ENCODE results near the gene MAP1S. TPM values are rescaled to one million over a fixed set of nuclear protein-coding genes. Genes with fewer than 3 reads are reported as not detected.
A peak's percentile ranks its signal among the peaks of the same experiment; 100 is the strongest.

Gene MAP1S
- polyA plus RNA-seq, 1 of the 3 experiments (the other 2 are of a cell fraction): 18.4 TPM

- TF ChIP-seq USF1 (IDR thresholded peaks at IDR 0.05; ENCODE audit: borderline replicate concordance, low read depth): no peak
- no peak for TF ChIP-seq RCOR1 (IDR thresholded peaks at IDR 0.05; ENCODE audit: low read length)
- TF ChIP-seq TCF12 (IDR thresholded peaks at IDR 0.05): no peak
- TF ChIP-seq CTCF (IDR thresholded peaks at IDR 0.05): no peak
- no peak for TF ChIP-seq CHD2 (IDR thresholded peaks at IDR 0.05; ENCODE audit: low read length, partially characterized antibody)
- no peak for TF ChIP-seq POLR2AphosphoS5 (IDR thresholded peaks at IDR 0.05; ENCODE audit: low read depth, low read length)
- no peak for TF ChIP-seq IRF3 (IDR thresholded peaks at IDR 0.05; ENCODE audit: low read depth, low read length)
These were observed 13.8 kb downstream of the MAP1S start (continued) for GRCh38 chr19:17733127-17733526.

- no peak overlapping the region for H3K9ac ChIP-seq
- H3K9me2 ChIP-seq: no peaks in the 10 kb centered on the region
- H3F3A ChIP-seq (replicated peaks; ENCODE audit: insufficient read depth): peaks cover 19% of the 10 kb centered on the region
- no peaks in the 10 kb centered on the region for H3K9me3 ChIP-seq
- no peak overlapping the region for H2AFZ ChIP-seq (ENCODE audit: low read depth)
- ChIA-PET CTCF (interaction anchor here (1.4 kb wide), 1 partner anchor 9 kb away, joined by 6 read pairs; no protein-coding TSS in a partner anchor), POLR2A (no interaction called here)
- H3K27ac ChIP-seq (ENCODE audit: low read depth in 2 of 2, low read length in 1 of 2): no peak overlapping the region
- H3K4me2 ChIP-seq: no peak overlapping the region
- H3K36me3 ChIP-seq (replicated peaks in 1 of 2; ENCODE audit: control insufficient read depth in 1 of 2, insufficient read depth in 2 of 2, low read length in 1 of 2): peaks cover 16 to 32% of the 10 kb centered on the region in 2 experiments
- peaks cover 33% of the 10 kb centered on the region for H4K20me1 ChIP-seq (ENCODE audit: insufficient read depth)
- H3K79me2 ChIP-seq (ENCODE audit: insufficient read depth): peaks cover 35% of the 10 kb centered on the region
- no peak for TF ChIP-seq FOXJ3 (CRISPR knock-in tag; IDR thresholded peaks at IDR 0.05)
- TF ChIP-seq TCF12 (IDR thresholded peaks at IDR 0.05): no peak
- no peak for TF ChIP-seq TEAD4 (IDR thresholded peaks at IDR 0.05; ENCODE audit: borderline replicate concordance, insufficient read depth)
- TF ChIP-seq USF2 (IDR thresholded peaks at IDR 0.05; ENCODE audit: borderline replicate concordance, low read depth, low read length): no peak
- TF ChIP-seq RXRA (IDR thresholded peaks at IDR 0.05; ENCODE audit: borderline replicate concordance, low read depth): no peak
- TF ChIP-seq RCOR1 (IDR thresholded peaks at IDR 0.05; ENCODE audit: low read length): no peak
- TF ChIP-seq SIN3A (IDR thresholded peaks at IDR 0.05; ENCODE audit: borderline replicate concordance, low read depth, low read length): no peak
- TF ChIP-seq GATA2 (CRISPR knock-in tag; IDR thresholded peaks at IDR 0.05): no peak
- no peak for TF ChIP-seq CHD2 (IDR thresholded peaks at IDR 0.05; ENCODE audit: low read length, partially characterized antibody)
- DNase-seq: peak; percentile 12
- WGBS (ENCODE audit: low lambda C conversion rate): 97% methylated on average over 10 of the region's 16 CpGs
- H3K4me1 ChIP-seq (ENCODE audit: control insufficient read depth in 1 of 2, insufficient read depth in 2 of 2, low read depth in 1 of 2, low read length in 1 of 2): no peaks in the 10 kb centered on the region
- no peak overlapping the region for H3K4me3 ChIP-seq (ENCODE audit: low read depth in 2 of 2, low read length in 1 of 2)
- H3K27me3 ChIP-seq (ENCODE audit: insufficient read depth): no peaks in the 10 kb centered on the region
These were observed 14.9 kb downstream of the MAP1S start for GRCh38 chr19:17734146-17734545.

Measured in SK-N-SH (cell line).